WTC11 (cell line): ENCODE measurements around the gene TMEM116. TPM values are rescaled to one million over a fixed set of nuclear protein-coding genes. Genes with fewer than 3 reads are reported as not detected.

Experiments
- ATAC-seq: fragments of 200-7000 bp; cut with Tn5 transposase; 2 replicates; pipeline ENCODE4 v1.10.0; 2021; ENCODE audit warnings: mild to moderate bottlenecking, moderate library complexity
- Bru-seq: library from RNA; stranded (reverse); fragments of 400-500 nt; gene quantifications from one replicate; lab custom pipeline; 2021; lab: Mats Ljungman, UMichigan
- CTCF ChIA-PET: fragments of 300-600 bp; sonication (Branson Sonifier 250); formaldehyde crosslinking; loops from one replicate; lab custom pipeline; 2021; ENCODE audit warnings: antibody characterized with exemption; lab: Charles Lee
- POLR2A ChIA-PET: fragments of 350-600 bp; sonication (Branson Sonifier 250); formaldehyde crosslinking; loops from one replicate; lab custom pipeline; 2021; ENCODE audit warnings: antibody characterized with exemption; lab: Charles Lee
- DNase-seq: peaks from one replicate; pipeline ENCODE4 v3.0.0; 2021; ENCODE audit warnings: low spot score
- H3K27ac Mint-ChIP-seq: 2 replicates; pipeline ENCODE4 v1.8.0; 2021; ENCODE audit warnings: mixed read lengths
- H3K27me3 Mint-ChIP-seq: 2 replicates; pipeline ENCODE4 v1.8.0; 2021; ENCODE audit warnings: low read depth, mild to moderate bottlenecking, moderate library complexity, mixed read lengths
- H3K36me3 Mint-ChIP-seq: 2 replicates; pipeline ENCODE4 v1.8.0; 2021; ENCODE audit warnings: mixed read lengths
- H3K4me1 Mint-ChIP-seq: 2 replicates; pipeline ENCODE4 v1.8.0; 2022; ENCODE audit warnings: mixed read lengths
- H3K4me3 Mint-ChIP-seq: 2 replicates; pipeline ENCODE4 v1.8.0; 2021; ENCODE audit warnings: mild to moderate bottlenecking, moderate library complexity, mixed read lengths
- H3K9me3 Mint-ChIP-seq: 2 replicates; pipeline ENCODE4 v1.8.0; 2021; ENCODE audit warnings: mixed read lengths
- ATF1 ChIP-seq: sonication (generic); formaldehyde crosslinking; IDR thresholded peaks from 2 replicates; pipeline ENCODE4 v1.8.1; 2023; ENCODE audit warnings: mild to moderate bottlenecking, moderate library complexity, missing genetic modification reagents
- CDX4 ChIP-seq: fragments of 250-450 bp; sonication (Bioruptor Pico); IDR thresholded peaks from 2 replicates; pipeline ENCODE4 v1.9.0; 2021; ENCODE audit warnings: moderate library complexity, mild to moderate bottlenecking, inconsistent platforms, borderline replicate concordance
- CREB1 ChIP-seq: sonication (generic); formaldehyde crosslinking; IDR thresholded peaks from 2 replicates; pipeline ENCODE4 v1.8.0; 2023; ENCODE audit warnings: mild to moderate bottlenecking, missing genetic modification reagents
- EMX1 ChIP-seq: fragments of 250-450 bp; sonication (Bioruptor Pico); IDR thresholded peaks from 2 replicates; pipeline ENCODE4 v1.8.0; 2021; ENCODE audit warnings: mild to moderate bottlenecking
- ESRRA ChIP-seq: sonication (generic); formaldehyde crosslinking; IDR thresholded peaks from 2 replicates; pipeline ENCODE4 v1.8.1; 2022; ENCODE audit warnings: mild to moderate bottlenecking, missing genetic modification reagents, borderline replicate concordance
- ETV6 ChIP-seq: sonication (generic); formaldehyde crosslinking; IDR thresholded peaks from 2 replicates; pipeline ENCODE4 v1.8.1; 2022; ENCODE audit warnings: mild to moderate bottlenecking, missing genetic modification reagents
- IRF2 ChIP-seq: sonication (generic); formaldehyde crosslinking; IDR thresholded peaks from 2 replicates; pipeline ENCODE4 v1.8.0; 2022; ENCODE audit warnings: low read depth, missing genetic modification reagents, borderline replicate concordance
- JAZF1 ChIP-seq: fragments of 250-450 bp; sonication (Bioruptor Pico); IDR thresholded peaks from 2 replicates; pipeline ENCODE4 v1.9.0; 2021; ENCODE audit warnings: moderate library complexity, mild to moderate bottlenecking, inconsistent platforms
- JUN ChIP-seq: sonication (generic); formaldehyde crosslinking; IDR thresholded peaks from 2 replicates; pipeline ENCODE4 v1.8.0; 2023; ENCODE audit warnings: mild to moderate bottlenecking, missing genetic modification reagents
- NFATC4 ChIP-seq: fragments of 250-450 bp; sonication (Bioruptor Pico); IDR thresholded peaks from 2 replicates; pipeline ENCODE4 v1.9.0; 2021; ENCODE audit warnings: mild to moderate bottlenecking
- NFYB ChIP-seq: sonication (generic); formaldehyde crosslinking; conservative IDR thresholded peaks from 2 replicates; pipeline ENCODE4 v1.8.0; 2022; ENCODE audit warnings: low read depth, missing genetic modification reagents
- SP1 ChIP-seq: sonication (generic); formaldehyde crosslinking; conservative IDR thresholded peaks from 2 replicates; pipeline ENCODE4 v1.8.1; 2022; ENCODE audit warnings: missing genetic modification reagents
- TEAD1 ChIP-seq: sonication (generic); formaldehyde crosslinking; IDR thresholded peaks from 2 replicates; pipeline ENCODE4 v1.8.0; 2022; ENCODE audit warnings: mild to moderate bottlenecking, missing genetic modification reagents
- TP53 ChIP-seq: sonication (generic); formaldehyde crosslinking; IDR thresholded peaks from 2 replicates; pipeline ENCODE4 v1.8.1; 2023; ENCODE audit warnings: mild to moderate bottlenecking, missing genetic modification reagents
- ZMAT4 ChIP-seq: fragments of 250-450 bp; sonication (Bioruptor Pico); IDR thresholded peaks from 2 replicates; pipeline ENCODE4 v1.9.0; 2021; ENCODE audit warnings: mild to moderate bottlenecking
- ZNF121 ChIP-seq: sonication (generic); formaldehyde crosslinking; IDR thresholded peaks from 2 replicates; pipeline ENCODE4 v1.8.0; 2023; ENCODE audit warnings: missing genetic modification reagents
- ZNF219 ChIP-seq: sonication (generic); formaldehyde crosslinking; IDR thresholded peaks from 2 replicates; pipeline ENCODE4 v1.8.0; 2023; ENCODE audit warnings: missing genetic modification reagents, mild to moderate bottlenecking, borderline replicate concordance
- ZNF423 ChIP-seq: fragments of 250-450 bp; sonication (Bioruptor Pico); IDR thresholded peaks from 2 replicates; pipeline ENCODE4 v2.1.2; 2022; ENCODE audit warnings: mild to moderate bottlenecking, moderate library complexity
- ZNF425 ChIP-seq: fragments of 250-450 bp; sonication (Bioruptor Pico); conservative IDR thresholded peaks from 2 replicates; pipeline ENCODE4 v1.9.0; 2021; ENCODE audit warnings: mild to moderate bottlenecking
- ZSCAN18 ChIP-seq: fragments of 250-450 bp; sonication (Bioruptor Pico); IDR thresholded peaks from 2 replicates; pipeline ENCODE4 v2.1.2; 2022; ENCODE audit warnings: mild to moderate bottlenecking, moderate library complexity
- long read RNA-seq, 3 experiments: library from RNA in 1 of 3; library from capped mRNA in 1 of 3; library from polyadenylated mRNA in 1 of 3; unstranded in 2 of 3; stranded (forward) in 1 of 3; transcript quantifications; one replicate each; pipeline ENCODE4 v2.0.0, GENCODE V29; 2021
- total RNA-seq: library from RNA; stranded (reverse); gene quantifications from 3 replicates; pipeline ENCODE4 v1.2.3, GENCODE V29; 2021
- TF ChIP-seq, protein P1 (sequence below): sonication (generic); formaldehyde crosslinking; IDR thresholded peaks from 2 replicates; pipeline ENCODE4 v1.8.1; 2022; ENCODE audit warnings: mild to moderate bottlenecking, moderate library complexity, missing genetic modification reagents
- TF ChIP-seq, protein P2 (sequence below): sonication (generic); formaldehyde crosslinking; IDR thresholded peaks from 2 replicates; pipeline ENCODE4 v1.8.0; 2023; ENCODE audit warnings: missing genetic modification reagents
- TF ChIP-seq, protein P3 (sequence below): sonication (generic); formaldehyde crosslinking; IDR thresholded peaks from 2 replicates; pipeline ENCODE4 v1.8.1; 2023; ENCODE audit warnings: mild to moderate bottlenecking, missing genetic modification reagents, moderate library complexity
- TF ChIP-seq, protein P4 (sequence below): sonication (generic); formaldehyde crosslinking; IDR thresholded peaks from 2 replicates; pipeline ENCODE4 v1.8.1; 2023; ENCODE audit warnings: mild to moderate bottlenecking, missing genetic modification reagents
- TF ChIP-seq, protein P5 (sequence below): sonication (generic); formaldehyde crosslinking; IDR thresholded peaks from 2 replicates; pipeline ENCODE4 v1.8.1; 2023; ENCODE audit warnings: mild to moderate bottlenecking, missing genetic modification reagents, moderate library complexity

Gene TMEM116
- total RNA-seq, result 7.8 to 10.5 TPM (median 9.4 TPM) in 3 replicates
- percentile 53 among the genes with signal in this experiment for Bru-seq, nascent RNA
- long read RNA-seq, experiment 1, partial matches to known transcripts, result 1 of 20 reads
- long read RNA-seq, experiment 1, other reads (novel, unspliced or antisense), result 9 of 20 reads
- long read RNA-seq, experiment 2, partial matches to known transcripts, result 0 of 3 reads
- long read RNA-seq, experiment 2, other reads (novel, unspliced or antisense), result 3 of 3 reads
- long read RNA-seq, experiment 3, transcript TMEM116-208 (9 exons, 1,229 nt), result major isoform, 6 of 29 reads
- long read RNA-seq, experiment 3, partial matches to known transcripts, result 3 of 29 reads
- long read RNA-seq, experiment 3, other reads (novel, unspliced or antisense), result 13 of 29 reads

DNA sequence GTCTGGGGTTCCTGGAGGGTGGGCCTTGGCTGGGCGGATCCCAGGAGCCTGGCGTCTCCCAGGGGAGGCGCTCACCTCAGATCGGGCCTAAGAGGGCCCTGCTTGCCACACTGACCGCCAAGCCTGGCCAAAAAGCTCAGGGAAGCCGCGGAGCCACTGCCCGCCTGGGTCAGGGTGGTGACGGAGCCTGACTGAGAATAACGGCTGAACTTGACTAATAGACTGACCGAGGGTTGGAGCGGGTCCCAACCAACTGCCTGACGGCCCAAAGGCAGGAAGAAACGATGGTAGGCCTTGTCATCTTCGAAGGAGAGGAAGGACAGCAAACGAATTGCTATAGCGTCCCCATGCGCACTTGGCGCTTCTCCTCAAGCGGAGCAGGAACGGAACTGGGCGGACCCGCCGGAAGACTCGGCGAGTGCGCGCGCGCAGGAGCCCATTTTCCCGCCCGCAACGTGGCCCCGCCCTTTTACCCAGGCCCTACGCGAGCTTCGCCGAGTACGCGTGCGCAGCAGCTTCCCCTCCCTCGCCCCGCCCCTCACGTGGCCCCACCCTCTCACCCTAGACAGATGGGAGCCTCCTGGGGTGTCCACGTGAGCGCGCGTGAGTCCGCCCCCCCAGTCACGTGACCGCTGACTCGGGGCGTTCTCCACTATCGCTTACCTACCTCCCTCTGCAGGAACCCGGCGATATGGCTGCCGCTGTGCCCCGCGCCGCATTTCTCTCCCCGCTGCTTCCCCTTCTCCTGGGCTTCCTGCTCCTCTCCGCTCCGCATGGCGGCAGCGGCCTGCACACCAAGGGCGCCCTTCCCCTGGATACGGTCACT lies at the start of gene TMEM116, which contains the start of gene ERP29:
Gene TMEM116, minus strand, starts transcription at position 391 of the 826 bp plus-strand sequence. CDS start 7,895 bp downstream, outside the sequence.
Gene ERP29, plus strand, starts transcription at position 652 of the 826 bp plus-strand sequence. Its CDS starts 40 bp downstream, at position 692.
- POLR2A ChIA-PET, result interaction anchor here (1.0 to 3.2 kb wide), 6 partner anchors 10 to 401 kb away, joined by 4 to 21 read pairs (median 4); partner anchors contain the start of genes MAPKAPK5, NAA25 and TRAFD1
- Mint-ChIP-seq H3K9me3 (peaks cover 9% of the 10 kb centered on the region), H3K27ac (peak within 1 kb of the TSS; percentile 100), H3K4me1 (peaks cover 22% of the 10 kb centered on the region), H3K27me3 (no peaks in the 10 kb centered on the region), H3K36me3 (peaks cover 19% of the 10 kb centered on the region), H3K4me3 (peak within 1 kb of the TSS; percentile 90)
- CTCF ChIA-PET, result interaction anchor here (0.6 to 2.6 kb wide), 18 partner anchors 8 to 746 kb away, joined by 3 to 33 read pairs (median 3); partner anchors contain the start of genes MAPKAPK5 and NAA25
- DNase-seq (peak; percentile 100), ATAC-seq (peak; percentile 86)
- TF ChIP-seq ATF1, result no peak; the same call in 1 of the 2 replicates
- TF ChIP-seq, protein P1, sequence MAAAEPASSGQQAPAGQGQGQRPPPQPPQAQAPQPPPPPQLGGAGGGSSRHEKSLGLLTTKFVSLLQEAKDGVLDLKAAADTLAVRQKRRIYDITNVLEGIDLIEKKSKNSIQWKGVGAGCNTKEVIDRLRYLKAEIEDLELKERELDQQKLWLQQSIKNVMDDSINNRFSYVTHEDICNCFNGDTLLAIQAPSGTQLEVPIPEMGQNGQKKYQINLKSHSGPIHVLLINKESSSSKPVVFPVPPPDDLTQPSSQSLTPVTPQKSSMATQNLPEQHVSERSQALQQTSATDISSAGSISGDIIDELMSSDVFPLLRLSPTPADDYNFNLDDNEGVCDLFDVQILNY (CRISPR knock-in tag), result peak; percentile 97
- TF ChIP-seq, protein P2, sequence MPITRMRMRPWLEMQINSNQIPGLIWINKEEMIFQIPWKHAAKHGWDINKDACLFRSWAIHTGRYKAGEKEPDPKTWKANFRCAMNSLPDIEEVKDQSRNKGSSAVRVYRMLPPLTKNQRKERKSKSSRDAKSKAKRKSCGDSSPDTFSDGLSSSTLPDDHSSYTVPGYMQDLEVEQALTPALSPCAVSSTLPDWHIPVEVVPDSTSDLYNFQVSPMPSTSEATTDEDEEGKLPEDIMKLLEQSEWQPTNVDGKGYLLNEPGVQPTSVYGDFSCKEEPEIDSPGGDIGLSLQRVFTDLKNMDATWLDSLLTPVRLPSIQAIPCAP, result no peak; the same call in 1 of the 2 replicates
- no peak for TF ChIP-seq ZNF121 (CRISPR knock-in tag)
- TF ChIP-seq ESRRA (CRISPR knock-in tag), result peak; percentile 45
- TF ChIP-seq, protein P3, sequence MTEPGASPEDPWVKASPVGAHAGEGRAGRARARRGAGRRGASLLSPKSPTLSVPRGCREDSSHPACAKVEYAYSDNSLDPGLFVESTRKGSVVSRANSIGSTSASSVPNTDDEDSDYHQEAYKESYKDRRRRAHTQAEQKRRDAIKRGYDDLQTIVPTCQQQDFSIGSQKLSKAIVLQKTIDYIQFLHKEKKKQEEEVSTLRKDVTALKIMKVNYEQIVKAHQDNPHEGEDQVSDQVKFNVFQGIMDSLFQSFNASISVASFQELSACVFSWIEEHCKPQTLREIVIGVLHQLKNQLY (CRISPR knock-in tag), result no peak
- peak; percentile 51; the same call in 1 of the 2 replicates for TF ChIP-seq TEAD1 (CRISPR knock-in tag)
- TF ChIP-seq, protein P4, sequence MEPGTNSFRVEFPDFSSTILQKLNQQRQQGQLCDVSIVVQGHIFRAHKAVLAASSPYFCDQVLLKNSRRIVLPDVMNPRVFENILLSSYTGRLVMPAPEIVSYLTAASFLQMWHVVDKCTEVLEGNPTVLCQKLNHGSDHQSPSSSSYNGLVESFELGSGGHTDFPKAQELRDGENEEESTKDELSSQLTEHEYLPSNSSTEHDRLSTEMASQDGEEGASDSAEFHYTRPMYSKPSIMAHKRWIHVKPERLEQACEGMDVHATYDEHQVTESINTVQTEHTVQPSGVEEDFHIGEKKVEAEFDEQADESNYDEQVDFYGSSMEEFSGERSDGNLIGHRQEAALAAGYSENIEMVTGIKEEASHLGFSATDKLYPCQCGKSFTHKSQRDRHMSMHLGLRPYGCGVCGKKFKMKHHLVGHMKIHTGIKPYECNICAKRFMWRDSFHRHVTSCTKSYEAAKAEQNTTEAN (CRISPR knock-in tag), result no peak
- TF ChIP-seq ZNF423 (CRISPR knock-in tag), result no peak
- TF ChIP-seq ZMAT4 (CRISPR knock-in tag), result no peak
- no peak for TF ChIP-seq NFATC4 (CRISPR knock-in tag)
- TF ChIP-seq JUN, result peak; percentile 89; the same call in 1 of the 2 replicates
- TF ChIP-seq ZNF219 (CRISPR knock-in tag), result 0 out of 2 replicates have a peak, but pooled peaks have one; percentile 34
- peak; percentile 94 for TF ChIP-seq ETV6 (CRISPR knock-in tag)
- TF ChIP-seq EMX1, result no peak
- peak; percentile 96 for TF ChIP-seq SP1 (CRISPR knock-in tag)
- TF ChIP-seq ZSCAN18, result no peak
- no peak for TF ChIP-seq TP53 (CRISPR knock-in tag)
- peak; percentile 80; the same call in 1 of the 2 replicates for TF ChIP-seq CREB1 (CRISPR knock-in tag)
- no peak for TF ChIP-seq JAZF1 (CRISPR knock-in tag)
- no peak for TF ChIP-seq CDX4
- TF ChIP-seq IRF2 (CRISPR knock-in tag), result no peak
- no peak for TF ChIP-seq NFYB (CRISPR knock-in tag)
- TF ChIP-seq ZNF425 (CRISPR knock-in tag), result no peak
- TF ChIP-seq, protein P5, sequence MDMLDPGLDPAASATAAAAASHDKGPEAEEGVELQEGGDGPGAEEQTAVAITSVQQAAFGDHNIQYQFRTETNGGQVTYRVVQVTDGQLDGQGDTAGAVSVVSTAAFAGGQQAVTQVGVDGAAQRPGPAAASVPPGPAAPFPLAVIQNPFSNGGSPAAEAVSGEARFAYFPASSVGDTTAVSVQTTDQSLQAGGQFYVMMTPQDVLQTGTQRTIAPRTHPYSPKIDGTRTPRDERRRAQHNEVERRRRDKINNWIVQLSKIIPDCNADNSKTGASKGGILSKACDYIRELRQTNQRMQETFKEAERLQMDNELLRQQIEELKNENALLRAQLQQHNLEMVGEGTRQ, result peak; percentile 99
